Measurements from ENCODE around the gene NRG3. TPM values are rescaled to one million over a fixed set of nuclear protein-coding genes. Genes with fewer than 3 reads are reported as not detected.

The NRG3 gene
- total RNA-seq, 6 donors from 2014 or later: 0.44 to 2.7 (median 1.5) TPM; not detected in 1

- WGBS, 2 donors: 87 to 90% methylated on average over 5 of the region's 5 CpGs
- H3K4me3 ChIP-seq: no peak overlapping the region
- no peaks in the 10 kb centered on the region for H3K4me1 ChIP-seq
- no peaks in the 10 kb centered on the region for H3K27me3 ChIP-seq
- TF ChIP-seq, protein P1, sequence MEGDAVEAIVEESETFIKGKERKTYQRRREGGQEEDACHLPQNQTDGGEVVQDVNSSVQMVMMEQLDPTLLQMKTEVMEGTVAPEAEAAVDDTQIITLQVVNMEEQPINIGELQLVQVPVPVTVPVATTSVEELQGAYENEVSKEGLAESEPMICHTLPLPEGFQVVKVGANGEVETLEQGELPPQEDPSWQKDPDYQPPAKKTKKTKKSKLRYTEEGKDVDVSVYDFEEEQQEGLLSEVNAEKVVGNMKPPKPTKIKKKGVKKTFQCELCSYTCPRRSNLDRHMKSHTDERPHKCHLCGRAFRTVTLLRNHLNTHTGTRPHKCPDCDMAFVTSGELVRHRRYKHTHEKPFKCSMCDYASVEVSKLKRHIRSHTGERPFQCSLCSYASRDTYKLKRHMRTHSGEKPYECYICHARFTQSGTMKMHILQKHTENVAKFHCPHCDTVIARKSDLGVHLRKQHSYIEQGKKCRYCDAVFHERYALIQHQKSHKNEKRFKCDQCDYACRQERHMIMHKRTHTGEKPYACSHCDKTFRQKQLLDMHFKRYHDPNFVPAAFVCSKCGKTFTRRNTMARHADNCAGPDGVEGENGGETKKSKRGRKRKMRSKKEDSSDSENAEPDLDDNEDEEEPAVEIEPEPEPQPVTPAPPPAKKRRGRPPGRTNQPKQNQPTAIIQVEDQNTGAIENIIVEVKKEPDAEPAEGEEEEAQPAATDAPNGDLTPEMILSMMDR (IDR thresholded peaks at IDR 0.05): no peak
- TF ChIP-seq EP300 (IDR thresholded peaks at IDR 0.05): no peak
- TF ChIP-seq POLR2AphosphoS5 (IDR thresholded peaks at IDR 0.05): no peak
- TF ChIP-seq POLR2A (IDR thresholded peaks at IDR 0.05): no peak
- no peak overlapping the region for H3K27ac ChIP-seq
- no peak for DNase-seq
- ATAC-seq (ENCODE audit: low FRiP score in 2 of 2): no peak
- H3K36me3 ChIP-seq: no peaks in the 10 kb centered on the region
- no peaks in the 10 kb centered on the region for H3K9me3 ChIP-seq
Measured at GRCh38 chr10:82464966-82465365, 590.0 kb downstream of the NRG3 start.

- 92 to 96% methylated on average over 1 of the region's 1 CpG for WGBS, 2 donors
- DNase-seq: no peak
- Histone ChIP-seq H3K4me3 (no peak overlapping the region), H3K27ac (no peak overlapping the region), H3K9me3 (no peaks in the 10 kb centered on the region), H3K27me3 (no peaks in the 10 kb centered on the region), H3K36me3 (no peaks in the 10 kb centered on the region), H3K4me1 (no peaks in the 10 kb centered on the region)
- no peak for TF ChIP-seq POLR2AphosphoS5 (IDR thresholded peaks at IDR 0.05)
- TF ChIP-seq, protein P1 (IDR thresholded peaks at IDR 0.05): no peak
- no peak for TF ChIP-seq EP300 (IDR thresholded peaks at IDR 0.05)
- no peak for TF ChIP-seq POLR2A (IDR thresholded peaks at IDR 0.05)
- no peak for ATAC-seq (ENCODE audit: low FRiP score in 2 of 2)
Measured at GRCh38 chr10:82468453-82468852, 593.5 kb downstream of the NRG3 start.

- ATAC-seq (ENCODE audit: low FRiP score in 2 of 2) (no peak), DNase-seq (no peak)
- TF ChIP-seq EP300 (IDR thresholded peaks at IDR 0.05) (no peak), POLR2AphosphoS5 (IDR thresholded peaks at IDR 0.05) (no peak), POLR2A (IDR thresholded peaks at IDR 0.05) (no peak)
- TF ChIP-seq, protein P1 (IDR thresholded peaks at IDR 0.05): no peak
- no peaks in the 10 kb centered on the region for H3K4me1 ChIP-seq
- H3K36me3 ChIP-seq: no peaks in the 10 kb centered on the region
- no peaks in the 10 kb centered on the region for H3K9me3 ChIP-seq
- no peak overlapping the region for H3K4me3 ChIP-seq
- H3K27ac ChIP-seq: no peak overlapping the region
- 89 to 90% methylated on average over 5 of the region's 5 CpGs for WGBS, 2 donors
- H3K27me3 ChIP-seq: no peaks in the 10 kb centered on the region
Measured at GRCh38 chr10:82472406-82473335, 597.7 kb downstream of the NRG3 start.

GRCh38 chr10:82477776-82478175, 602.8 kb downstream of the NRG3 start:
- Histone ChIP-seq H3K4me3 (no peak overlapping the region), H3K9me3 (no peaks in the 10 kb centered on the region), H3K27me3 (no peaks in the 10 kb centered on the region), H3K4me1 (no peaks in the 10 kb centered on the region), H3K27ac (no peak overlapping the region), H3K36me3 (no peaks in the 10 kb centered on the region)
- TF ChIP-seq EP300 (IDR thresholded peaks at IDR 0.05) (no peak), POLR2AphosphoS5 (IDR thresholded peaks at IDR 0.05) (no peak), POLR2A (IDR thresholded peaks at IDR 0.05) (no peak)
- TF ChIP-seq, protein P1 (IDR thresholded peaks at IDR 0.05): no peak
- DNase-seq (no peak), ATAC-seq (ENCODE audit: low FRiP score in 2 of 2) (no peak)
- 60 to 74% methylated on average over 4 of the region's 4 CpGs for WGBS, 2 donors

Measured in upper lobe of left lung (tissue), 6 donors.